Mucosa of descending colon (tissue), 3 donors: ENCODE results near the gene NSMF. TPM values are rescaled to one million over a fixed set of nuclear protein-coding genes. Genes with fewer than 3 reads are reported as not detected.
A peak's percentile ranks its signal among the peaks of the same experiment; 100 is the strongest.
"Not testable (repeated sequence)": the region's sequence is repeated elsewhere in the genome, so short reads cannot be mapped to it uniquely, and the experiment has no call there.

Source experiments
- ATAC-seq: fragments of 200-7000 bp; cut with Tn5 transposase; one replicate; pipeline ENCODE4 v1.9.1; 2020; ENCODE audit warnings: mild to moderate bottlenecking, moderate library complexity
- DNase-seq, 3 donors: peaks; one replicate each; pipeline ENCODE4 v3.0.0-alpha.2; 2020
- H3K36me3 ChIP-seq: fragments of 200-600 bp; one replicate; pipeline ENCODE4 v1.8.0; 2021; ENCODE audit warnings: low read depth, mild to moderate bottlenecking
- H3K4me1 ChIP-seq: fragments of 200-600 bp; one replicate; pipeline ENCODE4 v1.8.0; 2021; ENCODE audit warnings: low read depth, mild to moderate bottlenecking
- H3K4me3 ChIP-seq: fragments of 200-600 bp; one replicate; pipeline ENCODE4 v1.8.0; 2021; ENCODE audit warnings: mild to moderate bottlenecking
- H3K9me3 ChIP-seq: fragments of 200-600 bp; one replicate; pipeline ENCODE4 v1.8.0; 2021; ENCODE audit warnings: mild to moderate bottlenecking
- intact Hi-C, 2 donors: fragments of 100-400 bp; cut with DNase I in 1 of 2; cut with micrococcal nuclease in 1 of 2; formaldehyde crosslinking; loops; one replicate each; pipeline versions ENCODE4 v1.11.0 to v1.11.1; 2022; cut with DNase I, micrococcal nuclease
- total RNA-seq, 3 donors: library from RNA; stranded (reverse); fragmentation: NEBNext Ultra II Directional in 2 of 3; extraction: Animal tissue kit (Norgen Biotek cat#: 25700) in 2 of 3; gene quantifications; one replicate each; pipeline versions ENCODE4 v1.2.1 to v1.2.4, GENCODE V29; 2021 to 2023
- TF ChIP-seq, protein P1 (sequence below): fragments of 200-600 bp; IDR thresholded peaks from one replicate; pipeline ENCODE4 v1.8.0; 2022; ENCODE audit warnings: antibody characterized with exemption, mild to moderate bottlenecking
- donor health status: DM: no; HTN: no; CAD: no; lungs with moderate emphysema.
- donor health status: DM: no; HTN: no; CAD: no.
- donor health status: DM: no; HTN: yes; CAD: no.

The NSMF gene
- total RNA-seq, 3 donors from 2014 or later = 30.1 to 48.0 (median 43.4) TPM

DNA sequence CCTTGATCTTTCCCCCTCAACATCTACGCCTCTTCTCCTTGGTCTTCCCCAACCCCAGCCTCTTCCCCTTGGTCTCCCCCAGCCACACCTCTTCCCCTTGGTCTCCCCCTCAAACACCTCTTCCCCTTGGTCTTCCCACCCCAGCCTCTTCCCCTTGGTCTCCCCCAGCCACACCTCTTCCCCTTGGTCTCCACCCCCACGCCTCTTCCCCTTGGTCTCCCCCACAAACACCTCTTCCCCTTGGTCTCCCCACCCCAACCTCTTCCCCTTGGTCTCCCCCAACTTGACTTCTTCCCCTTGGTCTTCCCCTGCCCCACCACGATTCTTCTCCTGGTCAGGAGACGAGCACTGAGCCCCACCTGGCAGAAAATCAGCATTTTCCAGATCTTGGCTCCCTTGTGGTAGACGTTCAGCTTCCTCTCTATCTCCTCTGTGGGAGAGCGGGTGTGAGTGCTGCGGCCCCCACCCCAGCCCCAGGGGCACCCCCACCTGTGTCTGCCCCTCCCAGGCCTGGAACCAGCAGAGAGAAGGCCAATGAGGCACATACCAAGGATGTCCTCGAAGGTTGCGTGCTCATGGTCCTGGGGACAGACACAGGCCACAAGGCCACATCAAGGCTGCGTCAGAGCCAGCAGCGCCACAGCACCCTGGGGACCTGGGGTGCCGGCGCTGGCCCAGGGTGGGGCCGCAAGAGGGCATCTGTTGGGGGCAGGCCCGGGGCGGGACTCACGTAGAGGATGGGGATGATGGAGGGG is 7.0 kb downstream of the NSMF start:
- Histone ChIP-seq H3K36me3 (no peaks in the 10 kb centered on the region), H3K4me1 (peaks cover 20% of the 10 kb centered on the region), H3K4me3 (no peak overlapping the region), H3K9me3 (no peaks in the 10 kb centered on the region)
- ATAC-seq (no peak), DNase-seq (peak; percentile 15 to 58 (median 48))
- TF ChIP-seq, protein P1, sequence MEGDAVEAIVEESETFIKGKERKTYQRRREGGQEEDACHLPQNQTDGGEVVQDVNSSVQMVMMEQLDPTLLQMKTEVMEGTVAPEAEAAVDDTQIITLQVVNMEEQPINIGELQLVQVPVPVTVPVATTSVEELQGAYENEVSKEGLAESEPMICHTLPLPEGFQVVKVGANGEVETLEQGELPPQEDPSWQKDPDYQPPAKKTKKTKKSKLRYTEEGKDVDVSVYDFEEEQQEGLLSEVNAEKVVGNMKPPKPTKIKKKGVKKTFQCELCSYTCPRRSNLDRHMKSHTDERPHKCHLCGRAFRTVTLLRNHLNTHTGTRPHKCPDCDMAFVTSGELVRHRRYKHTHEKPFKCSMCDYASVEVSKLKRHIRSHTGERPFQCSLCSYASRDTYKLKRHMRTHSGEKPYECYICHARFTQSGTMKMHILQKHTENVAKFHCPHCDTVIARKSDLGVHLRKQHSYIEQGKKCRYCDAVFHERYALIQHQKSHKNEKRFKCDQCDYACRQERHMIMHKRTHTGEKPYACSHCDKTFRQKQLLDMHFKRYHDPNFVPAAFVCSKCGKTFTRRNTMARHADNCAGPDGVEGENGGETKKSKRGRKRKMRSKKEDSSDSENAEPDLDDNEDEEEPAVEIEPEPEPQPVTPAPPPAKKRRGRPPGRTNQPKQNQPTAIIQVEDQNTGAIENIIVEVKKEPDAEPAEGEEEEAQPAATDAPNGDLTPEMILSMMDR = no peak
- intact Hi-C loops = no loop called here

DNA sequence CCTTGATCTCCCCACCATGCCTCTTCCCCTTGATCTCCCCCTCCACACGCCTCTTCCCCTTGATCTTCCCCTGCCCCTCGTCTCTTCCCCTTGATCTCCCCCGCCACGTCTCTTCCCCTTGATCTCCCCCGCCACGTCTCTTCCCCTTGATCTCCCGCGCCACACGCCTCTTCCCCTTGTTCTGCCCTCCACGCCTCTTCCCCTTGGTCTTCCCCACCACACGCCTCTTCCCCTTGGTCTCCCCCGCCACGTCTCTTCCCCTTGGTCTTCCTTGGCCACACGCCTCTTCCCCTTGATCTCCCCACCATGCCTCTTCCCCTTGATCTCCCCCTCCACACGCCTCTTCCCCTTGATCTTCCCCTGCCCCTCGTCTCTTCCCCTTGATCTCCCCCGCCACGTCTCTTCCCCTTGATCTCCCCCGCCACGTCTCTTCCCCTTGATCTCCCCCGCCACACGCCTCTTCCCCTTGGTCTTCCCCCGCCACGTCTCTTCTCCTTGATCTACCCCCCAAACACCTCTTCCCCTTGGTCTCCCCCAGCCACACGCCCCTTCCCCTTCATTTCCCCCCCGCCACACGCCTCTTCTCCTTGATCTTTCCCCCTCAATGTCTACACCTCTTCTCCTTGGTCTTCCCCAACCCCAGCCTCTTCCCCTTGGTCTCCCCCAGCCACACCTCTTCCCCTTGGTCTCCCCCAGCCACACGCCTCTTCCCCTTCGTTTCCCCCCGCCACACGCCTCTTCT is 7.7 kb downstream of the NSMF start:
- intact Hi-C loops, H3K36me3 ChIP-seq: not testable (repeated sequence)
- DNase-seq = peak in 1 of 3 donors; percentile 40

DNA sequence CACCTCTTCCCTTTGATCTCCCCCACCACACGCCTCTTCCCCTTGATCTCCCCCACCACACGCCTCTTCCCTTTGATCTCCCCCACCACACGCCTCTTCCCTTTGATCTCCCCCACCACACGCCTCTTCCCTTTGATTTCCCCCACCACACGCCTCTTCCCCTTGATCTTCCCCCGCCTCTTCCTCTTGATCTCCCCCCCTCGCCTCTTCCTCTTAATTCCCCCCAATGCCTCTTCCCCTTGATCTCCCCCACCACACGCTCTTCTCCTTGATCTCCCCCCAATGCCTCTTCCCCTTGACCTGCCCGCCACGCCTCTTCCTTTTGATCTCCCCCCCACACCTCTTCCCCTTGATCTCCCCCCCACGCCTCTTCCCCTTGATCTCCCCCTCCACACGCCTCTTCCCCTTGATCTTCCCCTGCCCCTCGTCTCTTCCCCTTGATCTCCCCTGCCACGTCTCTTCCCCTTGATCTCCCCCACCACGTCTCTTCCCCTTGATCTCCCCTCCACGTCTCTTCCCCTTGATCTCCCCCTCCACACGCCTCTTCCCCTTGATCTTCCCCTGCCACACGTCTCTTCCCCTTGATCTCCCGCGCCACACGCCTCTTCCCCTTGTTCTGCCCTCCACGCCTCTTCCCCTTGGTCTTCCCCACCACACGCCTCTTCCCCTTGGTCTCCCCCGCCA is 8.5 kb downstream of the NSMF start:
- H3K4me1 ChIP-seq = peaks cover 22% of the 10 kb centered on the region
- H3K4me3 ChIP-seq, ATAC-seq, H3K9me3 ChIP-seq, intact Hi-C loops, H3K36me3 ChIP-seq: not testable (repeated sequence)
- DNase-seq = peak in 1 of 3 donors; percentile 40

More for the DNA sequence above, 7.7 kb downstream of the NSMF start:
- not testable (repeated sequence) for ATAC-seq, H3K9me3 ChIP-seq, H3K4me3 ChIP-seq
- H3K4me1 ChIP-seq = peaks cover 20% of the 10 kb centered on the region

DNA sequence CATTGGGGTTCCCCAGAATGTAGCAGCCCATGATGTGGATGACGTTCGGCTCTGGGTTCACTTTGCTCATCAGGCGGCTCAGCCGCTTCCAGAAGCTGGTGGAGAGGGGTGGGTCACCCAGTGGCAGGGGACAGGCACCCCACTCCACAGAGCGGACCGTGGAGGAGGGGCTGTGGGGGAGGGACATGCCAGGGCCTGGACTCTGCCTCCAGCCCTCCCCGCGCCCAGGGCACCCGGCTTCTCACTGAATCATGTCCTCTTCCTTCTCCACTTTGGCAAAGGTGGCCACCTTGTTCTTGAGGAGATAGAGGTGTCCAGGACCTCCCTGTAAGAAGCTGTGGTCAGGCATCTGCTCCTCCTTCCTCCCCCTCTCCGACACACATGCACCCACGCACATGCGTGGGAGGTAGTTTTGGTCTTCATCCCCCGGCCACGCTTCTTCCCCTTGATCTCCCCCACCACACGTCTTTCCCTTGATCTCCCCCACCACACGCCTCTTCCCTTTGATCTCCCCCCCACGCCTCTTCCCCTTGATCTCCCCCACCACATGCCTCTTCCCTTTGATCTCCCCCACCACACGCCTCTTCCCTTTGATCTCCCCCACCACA is 9.1 kb downstream of the NSMF start:
- no peak overlapping the region for H3K4me3 ChIP-seq
- DNase-seq = peak; percentile 10 to 56 (median 40)
- ATAC-seq = no peak
- H3K36me3 ChIP-seq = no peaks in the 10 kb centered on the region
- no peaks in the 10 kb centered on the region for H3K9me3 ChIP-seq
- TF ChIP-seq, protein P1 = no peak
- intact Hi-C loops = no loop called here
- peaks cover 24% of the 10 kb centered on the region for H3K4me1 ChIP-seq

DNA sequence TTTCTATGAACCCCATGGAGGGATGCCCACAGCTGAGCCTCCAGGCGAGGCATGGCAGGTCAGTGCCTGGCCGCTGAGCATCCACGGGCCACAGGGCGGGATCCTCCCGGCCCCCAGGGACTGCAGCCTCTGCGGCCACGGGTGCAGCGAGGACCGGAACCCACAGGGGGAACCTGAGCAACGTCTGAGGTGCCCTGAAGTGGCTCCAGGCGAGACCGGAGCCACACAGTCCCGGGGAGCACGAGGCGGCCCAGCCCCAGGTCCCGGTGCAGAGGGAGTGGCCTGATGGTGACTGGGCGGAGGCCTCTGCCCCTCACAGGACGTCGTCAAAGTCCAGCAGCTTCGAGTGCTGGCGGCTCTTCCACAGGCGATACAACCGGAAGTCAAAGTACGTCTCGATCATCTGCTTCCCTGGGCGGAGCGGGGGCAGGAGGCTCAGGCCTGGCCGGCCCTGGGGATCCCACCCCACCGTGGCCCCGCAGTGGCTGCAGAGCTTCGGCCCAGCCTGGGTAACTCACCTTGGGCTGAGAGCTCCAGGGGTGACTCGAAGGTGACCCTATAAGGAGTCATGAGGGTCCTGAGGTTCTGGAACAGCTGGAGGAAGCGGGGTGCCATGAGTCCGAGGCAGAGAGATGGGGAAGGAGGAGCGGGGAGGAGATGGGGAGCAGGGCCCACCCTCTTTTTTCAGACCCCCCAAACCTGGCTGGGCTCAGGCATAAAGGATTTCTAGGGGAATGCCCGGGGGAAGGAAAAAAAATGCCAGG is 9.9 kb downstream of the NSMF start:
- no peaks in the 10 kb centered on the region for H3K9me3 ChIP-seq
- DNase-seq (peak; percentile 4 to 46 (median 31)), ATAC-seq (no peak)
- no peaks in the 10 kb centered on the region for H3K36me3 ChIP-seq
- no peak overlapping the region for H3K4me3 ChIP-seq
- H3K4me1 ChIP-seq = peaks cover 16% of the 10 kb centered on the region
- intact Hi-C loops = no loop called here
- TF ChIP-seq, protein P1 = no peak

DNA sequence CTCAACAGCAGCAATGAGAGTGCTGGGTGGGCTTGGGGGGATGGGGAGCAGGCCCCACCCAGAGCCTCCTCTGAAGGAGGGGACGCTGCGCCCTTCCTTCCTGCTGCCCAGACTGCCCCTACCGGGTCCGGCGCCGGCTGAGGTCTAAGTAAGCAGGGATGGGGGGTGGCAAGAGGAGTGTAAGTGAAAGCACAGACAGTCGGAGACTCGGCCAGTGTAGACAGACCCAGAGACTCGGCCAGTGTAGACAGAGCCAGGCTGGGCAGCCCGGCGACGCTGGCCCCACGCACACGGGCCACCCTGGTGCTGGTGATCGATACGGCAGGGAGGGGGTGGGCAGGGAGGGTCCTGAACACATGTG is 10.6 kb downstream of the NSMF start:
- TF ChIP-seq, protein P1 = no peak
- intact Hi-C loops = no loop called here
- no peak for ATAC-seq
- peak in 2 of 3 donors; percentile 20 to 48 for DNase-seq
- Histone ChIP-seq H3K4me3 (no peak overlapping the region), H3K4me1 (peaks cover 12% of the 10 kb centered on the region), H3K9me3 (no peaks in the 10 kb centered on the region), H3K36me3 (no peaks in the 10 kb centered on the region)
